NCI-H82 treated with DMSO at 0.1 percent for 48 hours (cell line): ENCODE results near the gene CAD.
"Not testable (repeated sequence)": the region's sequence is repeated elsewhere in the genome, so short reads cannot be mapped to it uniquely, and the experiment has no call there.

ENCODE experiments used
- DNase-seq: peaks from one replicate; lab custom pipeline; 2025; ENCODE audit not compliant: unreplicated experiment; lab: John Stamatoyannopoulos, UW

The CAD gene

DNA sequence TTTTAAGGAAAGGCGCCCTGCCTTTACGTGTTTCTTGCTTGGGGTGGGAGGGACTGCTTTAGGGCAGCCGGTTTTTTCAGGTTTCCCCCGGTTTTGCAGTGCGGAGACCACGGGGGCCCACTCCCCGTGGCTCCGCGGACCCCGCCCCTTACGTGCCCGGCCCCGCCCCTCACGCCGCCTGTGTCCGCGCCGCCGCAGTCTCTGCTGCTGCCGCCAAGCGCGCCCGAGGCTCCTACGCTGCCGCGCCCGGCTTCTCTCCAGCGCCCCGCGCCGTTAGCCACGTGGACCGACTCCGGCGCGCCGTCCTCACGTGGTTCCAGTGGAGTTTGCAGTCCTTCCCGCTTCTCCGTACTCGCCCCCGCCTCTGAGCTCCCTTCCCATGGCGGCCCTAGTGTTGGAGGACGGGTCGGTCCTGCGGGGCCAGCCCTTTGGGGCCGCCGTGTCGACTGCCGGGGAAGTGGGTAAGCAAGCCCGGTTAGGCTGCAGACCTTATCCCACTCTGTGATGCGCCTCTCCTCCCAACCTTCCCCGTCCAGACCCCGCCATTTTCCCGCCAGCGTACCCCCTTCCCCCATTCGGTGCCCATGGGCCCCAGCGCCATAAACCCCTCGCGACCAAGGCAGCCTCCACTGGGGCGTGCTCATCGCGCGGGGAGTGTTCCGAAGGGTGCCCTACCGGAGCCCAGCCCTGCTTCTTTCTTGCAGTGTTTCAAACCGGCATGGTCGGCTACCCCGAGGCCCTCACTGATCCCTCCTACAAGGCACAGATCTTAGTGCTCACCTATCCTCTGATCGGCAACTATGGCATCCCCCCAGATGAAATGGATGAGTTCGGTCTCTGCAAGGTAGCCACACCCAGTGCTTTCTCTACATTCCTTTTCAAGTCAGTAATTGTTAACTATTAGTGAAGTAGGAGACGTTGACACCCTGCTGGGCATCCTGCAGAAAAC, at the start of gene CAD:
CAD (plus strand) TSS at position 197 of the 949 bp plus-strand sequence; CDS start at position 380, 183 bp downstream.
- DNase-seq: peak; percentile 53

DNA sequence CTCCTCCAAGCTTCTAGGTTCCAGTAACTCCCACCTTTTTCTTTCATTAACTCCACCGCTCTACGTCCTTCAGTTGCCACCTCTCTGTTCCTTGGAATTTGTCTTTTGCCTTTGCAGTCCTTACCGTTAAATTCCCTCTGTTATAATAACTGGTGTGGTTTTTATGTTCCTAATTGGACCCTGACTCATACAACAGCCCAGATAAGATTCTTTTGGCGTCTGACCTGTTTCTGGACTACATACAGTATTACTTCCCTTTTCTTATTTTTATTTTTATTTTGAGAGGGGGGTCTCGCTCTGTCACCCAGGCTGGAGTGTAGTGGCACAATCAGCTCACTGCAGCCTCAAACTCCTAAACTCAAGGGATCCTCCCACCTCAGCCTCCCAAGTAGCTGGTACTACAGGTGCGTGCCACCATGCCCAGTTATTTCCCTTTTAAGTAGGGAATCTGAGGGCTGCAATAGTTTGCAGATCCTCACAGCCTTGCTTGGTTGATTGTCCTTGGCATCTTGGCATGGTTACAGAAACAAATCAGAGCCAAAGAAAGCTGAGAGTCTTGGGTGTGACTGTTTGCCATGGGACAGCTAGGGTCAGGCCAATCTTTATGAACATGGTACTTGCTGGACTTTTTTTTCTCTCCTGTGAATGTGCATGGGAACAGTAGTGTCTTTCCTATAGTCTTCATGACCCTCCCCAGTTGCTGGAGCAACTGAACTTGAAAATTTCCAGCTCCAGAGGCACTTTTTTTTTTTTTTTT, 46.4 kb upstream of the CAD start:
- no peak for DNase-seq

DNA sequence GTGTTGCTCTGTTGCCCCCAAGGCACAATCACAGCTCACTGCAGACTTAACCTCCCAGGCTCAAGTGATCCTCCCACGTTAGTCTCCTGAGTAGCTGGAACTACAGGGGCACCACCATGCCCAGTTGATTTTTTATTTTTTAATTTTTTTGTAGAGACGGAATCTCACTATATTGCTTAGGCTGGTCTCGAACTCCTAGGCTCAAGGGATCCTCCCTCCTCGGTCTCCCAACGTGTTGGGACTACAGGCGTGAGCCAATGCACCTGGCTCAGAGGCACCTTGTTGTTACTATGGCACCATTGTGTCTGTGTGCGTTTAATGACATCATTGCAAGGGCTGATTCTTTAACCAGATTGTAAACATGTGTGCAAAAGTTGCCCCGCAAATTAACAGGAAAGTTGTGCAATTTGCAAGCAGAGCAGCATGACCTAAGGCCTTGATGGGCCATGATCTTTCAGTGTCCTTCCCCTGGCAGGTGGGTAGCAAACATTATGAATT, 45.8 kb upstream of the CAD start:
- DNase-seq: no peak

DNA sequence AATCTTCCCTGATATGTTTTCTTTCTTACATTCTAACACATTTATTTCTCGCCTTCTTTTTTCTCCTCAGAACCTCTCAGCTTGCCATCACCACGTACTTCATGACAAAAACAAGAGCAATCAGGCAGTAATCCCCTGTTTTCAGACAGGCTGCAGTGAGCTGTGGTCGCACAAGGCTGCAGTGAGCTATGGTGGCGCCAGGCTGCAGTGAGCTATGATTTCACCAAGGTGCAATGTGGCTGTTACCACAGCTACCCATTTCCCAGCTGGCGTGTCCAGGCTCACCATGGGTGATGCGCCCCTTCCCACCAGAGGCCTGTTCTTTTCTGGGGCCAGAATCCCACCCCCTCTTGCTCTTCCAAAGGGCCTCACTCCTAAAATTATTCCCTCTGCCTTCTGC, 42.5 kb upstream of the CAD start:
- no peak for DNase-seq

DNA sequence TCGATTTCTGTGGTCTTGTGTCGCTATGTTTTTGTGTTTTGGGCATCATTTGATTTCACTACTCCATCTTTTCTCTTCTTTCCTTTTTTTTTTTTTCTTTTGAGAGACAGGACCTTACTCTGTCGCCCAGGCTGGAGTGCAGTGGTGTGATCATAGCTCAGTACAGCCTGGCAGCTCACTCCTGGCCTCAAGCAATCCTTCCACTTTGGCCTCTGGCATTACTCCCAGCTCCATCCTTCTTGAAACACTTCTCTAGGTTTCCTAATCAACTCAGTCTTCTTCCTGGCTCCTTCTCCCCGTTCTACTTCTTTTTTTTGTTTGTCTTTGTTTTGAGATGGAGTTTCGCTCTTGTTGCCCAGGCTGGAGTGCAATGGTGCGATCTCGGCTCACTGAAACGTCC, 41.8 kb upstream of the CAD start:
- DNase-seq: no peak

DNA sequence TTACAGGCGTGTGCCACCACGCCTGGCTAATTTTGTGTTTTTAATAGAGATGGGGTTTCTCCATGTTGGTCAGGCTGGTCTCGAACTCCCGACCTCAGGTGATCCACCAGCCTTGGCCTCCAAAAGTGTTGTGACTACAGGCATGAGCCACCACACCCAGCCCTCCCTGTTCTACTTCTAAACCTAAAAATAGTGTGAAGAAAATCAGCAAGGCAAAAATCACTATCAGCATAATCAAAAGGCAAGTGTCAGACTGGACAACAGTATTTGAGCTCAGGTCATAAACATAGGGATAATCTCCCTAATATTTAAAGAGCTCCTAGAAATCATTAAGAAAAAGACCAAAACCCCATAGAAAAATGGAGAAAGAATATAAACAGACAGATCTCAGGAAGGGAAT, 41.4 kb upstream of the CAD start:
- not testable (repeated sequence) for DNase-seq

DNA sequence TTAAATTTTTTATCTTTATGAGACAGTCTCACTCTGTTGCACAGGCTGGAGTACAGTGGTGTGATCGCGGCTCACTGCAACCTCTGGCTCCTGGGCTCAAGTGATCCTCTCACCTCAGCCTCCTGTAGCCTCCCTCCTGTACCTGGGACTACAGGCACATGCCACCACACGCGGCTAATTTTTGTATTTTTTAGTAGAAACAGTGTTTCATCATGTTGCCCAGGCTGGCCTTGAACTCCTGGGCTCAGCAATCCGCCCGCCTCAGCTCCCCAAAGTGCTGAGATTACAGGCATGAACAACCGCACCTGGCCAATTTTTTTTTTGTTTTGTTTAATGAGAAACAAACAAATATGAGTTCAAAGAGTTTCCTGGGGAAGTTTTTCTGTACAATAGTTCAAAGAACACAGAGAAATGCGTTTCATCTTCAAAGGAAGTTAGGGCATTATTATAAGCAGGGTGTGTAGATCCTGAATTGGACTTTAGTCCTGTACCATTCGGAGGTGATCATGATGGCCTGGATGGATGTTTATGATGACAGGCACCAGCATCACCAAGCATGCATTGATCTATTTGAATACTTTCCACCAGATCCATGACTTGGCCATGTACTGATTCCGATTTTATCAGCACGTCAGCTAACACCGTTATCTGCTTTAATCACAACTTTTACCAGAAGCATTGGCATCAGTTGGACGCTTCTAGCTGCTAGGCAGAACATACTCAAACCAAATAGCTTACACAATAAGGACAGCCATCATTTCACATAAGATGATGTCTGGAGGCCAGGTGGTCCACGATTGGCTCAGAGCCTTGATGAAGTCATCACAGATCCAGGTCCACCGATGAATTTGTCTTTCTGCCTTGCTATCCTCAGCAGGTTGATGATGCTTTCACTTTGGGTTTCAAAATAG, 39.5 kb upstream of the CAD start:
- no peak for DNase-seq

DNA sequence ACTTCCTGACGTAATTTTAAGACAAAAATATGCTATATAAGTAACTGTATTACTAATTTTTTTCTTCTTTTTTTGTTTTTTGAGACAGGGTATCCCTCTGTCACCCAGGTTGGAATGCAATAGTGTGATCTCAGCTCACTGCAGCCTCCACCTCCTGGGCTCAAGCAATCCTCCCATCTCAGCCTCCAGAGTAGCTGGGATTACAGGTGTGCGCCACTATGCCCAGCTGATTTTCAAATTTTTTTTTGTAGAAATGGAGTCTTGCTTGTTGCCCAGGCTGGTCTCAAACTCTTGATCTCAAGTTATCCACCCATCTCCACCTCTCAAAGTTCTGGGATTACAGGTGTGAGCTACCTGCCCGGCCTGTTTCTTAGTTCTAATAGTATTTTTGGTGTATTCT, 38.7 kb upstream of the CAD start:
- DNase-seq: no peak

- DNase-seq: no peak
Observed at GRCh38 chr2:27179344-27180000, 37.7 kb upstream of the CAD start.

DNA sequence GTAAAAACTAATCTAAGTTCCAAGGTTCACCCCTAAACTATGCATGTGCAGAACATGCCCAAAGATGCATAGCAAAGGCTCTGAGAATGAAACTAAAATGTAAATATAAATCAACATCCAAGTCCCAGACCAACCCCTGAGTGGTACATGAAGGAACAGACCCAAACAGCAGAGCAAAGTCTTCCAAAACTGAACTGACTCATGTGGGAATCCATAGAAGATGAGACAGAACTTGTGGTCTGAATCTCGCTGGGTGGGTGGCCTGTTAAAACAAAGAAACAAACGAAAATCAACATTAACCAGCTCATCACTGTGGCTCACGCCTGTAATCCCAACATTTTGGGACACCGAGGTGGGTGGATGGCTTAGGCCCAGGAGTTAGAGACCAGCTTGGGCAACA, 34.8 kb upstream of the CAD start:
- DNase-seq: no peak

DNA sequence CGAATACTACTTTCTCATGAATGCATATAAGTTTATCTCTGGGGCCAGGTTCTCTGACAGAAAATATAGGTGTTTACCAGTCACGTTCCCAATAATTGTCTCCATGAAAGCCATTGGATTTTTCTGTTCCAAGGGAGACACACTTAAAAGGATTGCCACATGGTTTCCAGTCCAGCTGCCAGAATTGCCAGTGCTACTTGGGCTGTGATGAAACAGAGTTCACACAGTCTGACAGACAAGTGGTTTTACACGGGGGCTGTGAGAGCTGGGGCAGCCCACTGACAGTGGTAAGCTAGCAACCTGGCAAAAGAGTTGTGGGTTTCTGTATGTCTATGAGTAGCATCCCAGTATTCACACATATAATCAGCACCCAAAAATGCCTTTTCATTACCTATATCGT, 33.1 kb upstream of the CAD start:
- DNase-seq: no peak

- no peak for DNase-seq
Observed at GRCh38 chr2:27185331-27186026, 31.7 kb upstream of the CAD start.

GRCh38 chr2:27186613-27187345, 30.4 kb upstream of the CAD start:
- DNase-seq: no peak

DNA sequence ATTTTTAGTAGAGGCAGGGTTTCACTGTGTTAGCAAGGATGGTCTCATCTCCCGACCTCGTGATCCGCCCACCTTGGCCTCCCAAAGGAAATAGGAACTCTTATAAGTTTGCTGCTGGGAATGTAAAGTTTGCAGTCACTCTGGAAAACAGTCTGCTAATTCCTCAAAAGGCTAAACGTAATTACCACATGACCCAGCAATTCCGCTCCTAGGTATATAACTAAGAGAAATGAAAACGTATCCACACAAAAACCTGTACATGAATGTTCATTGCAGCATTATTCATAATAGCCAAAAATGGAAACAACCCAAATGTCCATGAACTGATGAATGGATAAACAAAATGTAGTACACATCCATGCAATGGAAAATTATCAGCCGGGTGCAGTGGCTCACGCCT, 27.2 kb upstream of the CAD start:
- no peak for DNase-seq

DNA sequence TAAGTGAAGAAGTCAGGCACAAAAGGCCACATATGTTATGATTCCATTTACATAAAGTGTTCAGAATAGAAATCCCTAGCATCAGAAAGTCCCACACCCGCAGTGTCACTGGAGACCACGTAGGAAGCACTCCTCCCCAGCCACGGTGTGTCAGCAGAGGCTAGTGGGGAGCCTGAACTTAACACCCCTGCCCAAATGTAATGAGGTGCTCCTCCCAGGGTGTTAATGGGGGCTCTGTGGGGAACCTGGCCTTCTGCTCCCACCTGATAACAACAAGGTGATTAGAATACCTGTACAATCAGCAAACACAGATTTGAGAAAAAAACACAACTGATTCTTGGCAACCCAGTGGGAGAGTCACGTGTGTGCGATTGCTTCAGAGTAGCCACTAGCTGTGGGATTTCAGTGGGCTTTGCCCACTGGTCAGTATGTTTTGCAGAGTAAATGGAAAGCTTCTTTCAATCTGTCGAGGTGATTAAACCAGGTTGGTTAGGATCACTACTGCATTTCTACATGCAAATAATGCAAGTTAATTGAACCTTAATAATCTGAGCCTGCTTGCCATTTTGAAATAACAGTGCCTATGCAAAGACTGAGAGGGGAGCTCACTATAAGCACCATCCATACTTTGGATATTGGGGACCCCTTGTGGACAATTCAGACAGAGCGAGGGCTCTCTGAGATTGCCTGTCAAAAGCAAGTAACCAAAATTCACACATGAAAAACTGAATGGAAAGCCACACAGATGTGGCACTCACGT, 25.9 kb upstream of the CAD start:
- peak; percentile 56 for DNase-seq

DNA sequence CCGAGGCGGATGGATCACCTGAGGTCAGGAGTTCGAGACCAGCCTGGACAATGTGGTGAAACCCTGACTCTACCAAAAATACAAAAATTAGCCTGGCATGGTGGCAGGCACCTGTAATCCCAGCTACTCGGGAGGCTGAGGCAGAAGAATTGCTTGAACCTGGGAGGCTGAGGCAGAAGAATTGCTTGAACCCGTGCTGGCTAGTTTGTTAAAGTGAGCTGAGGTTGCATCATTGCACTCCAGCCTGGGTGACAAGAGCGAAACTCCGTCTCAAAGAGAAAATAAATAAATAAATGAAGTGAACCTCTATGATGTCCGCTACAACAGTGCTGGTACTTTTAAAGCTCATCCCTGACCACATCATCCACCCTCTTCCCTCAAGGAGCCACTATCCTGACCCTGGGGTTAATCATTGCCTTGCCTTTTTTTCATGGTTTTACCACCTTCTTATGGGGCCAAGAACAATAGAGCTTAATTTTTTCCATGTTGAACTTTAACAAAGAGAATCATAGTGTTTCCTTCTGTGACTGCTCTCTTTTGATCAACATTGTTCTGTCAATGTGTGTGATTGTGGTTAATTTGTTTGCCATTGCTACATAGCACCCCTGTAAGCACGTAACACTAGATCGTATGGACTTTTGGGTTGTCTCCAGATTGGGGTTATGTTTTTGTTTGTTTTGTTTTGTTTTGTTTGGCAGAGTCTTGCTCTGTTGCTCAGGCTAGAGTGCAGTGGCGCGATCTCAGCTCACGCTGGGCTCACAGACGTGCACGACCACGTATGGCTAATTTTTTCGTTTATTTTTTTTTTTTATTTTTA, 22.4 kb upstream of the CAD start:
- DNase-seq: no peak

DNA sequence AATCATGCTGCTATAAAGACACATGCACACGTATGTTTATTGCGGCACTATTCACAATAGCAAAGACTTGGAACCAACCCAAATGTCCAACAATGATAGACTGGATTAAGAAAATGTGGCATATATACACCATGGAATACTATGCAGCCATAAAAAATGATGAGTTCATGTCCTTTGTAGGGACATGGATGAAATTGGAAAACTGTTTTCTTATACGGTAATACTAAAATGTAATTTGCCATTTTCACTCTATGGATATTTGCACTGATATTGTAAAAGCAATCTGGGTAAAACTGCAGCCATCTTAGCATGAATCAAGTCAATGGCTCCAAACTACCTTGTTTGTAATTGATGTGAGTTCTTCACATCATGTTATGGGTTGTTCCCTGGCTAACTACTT, 21.4 kb upstream of the CAD start:
- DNase-seq: not testable (repeated sequence)

- not testable (repeated sequence) for DNase-seq
Observed at GRCh38 chr2:27198068-27198467, 19.1 kb upstream of the CAD start.
